Measurements from ENCODE around the gene ASB1.

DNA sequence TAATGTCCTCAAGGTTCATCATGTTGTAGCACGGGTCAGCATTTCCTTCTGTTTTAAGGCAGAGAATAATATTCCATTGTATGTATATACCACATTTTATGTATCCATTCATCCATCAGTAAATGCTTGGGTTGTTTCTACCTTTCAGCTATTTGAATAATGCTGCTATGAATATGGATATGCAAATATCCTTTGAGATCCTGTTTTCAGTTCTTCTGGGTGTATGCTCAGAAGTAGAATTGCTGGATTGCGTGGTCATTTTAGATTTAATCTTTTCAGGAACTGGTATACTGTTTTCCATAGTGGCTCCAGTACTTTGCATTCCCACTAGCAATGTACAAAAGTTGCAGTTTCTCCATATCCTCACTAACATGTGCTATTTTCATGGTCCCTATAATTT, 13.4 kb upstream of the ASB1 start:
- TF ChIP-seq POLR2A (IDR thresholded peaks at IDR 0.05; ENCODE audit: low read depth, low read length) (no peak), POU2F2 (IDR thresholded peaks at IDR 0.05; ENCODE audit: low read depth, low read length) (no peak), POLR2AphosphoS5 (IDR thresholded peaks at IDR 0.05; ENCODE audit: low read depth, low read length) (no peak)

All from GM12891 (cell line).